ENCODE data around the gene RDH13. TPM values are rescaled to one million over a fixed set of nuclear protein-coding genes. Genes with fewer than 3 reads are reported as not detected.

The RDH13 gene
- total RNA-seq, 4 donors from 2014 or later: 10.0 to 15.6 (median 13.9) TPM

GRCh38 chr19:55076321-55076720, 13.4 kb upstream of the RDH13 start:
- WGBS, 2 donors (ENCODE audit: low coverage in 1 of 2): no CpG with 5 or more reads among the region's 12 CpGs
- Histone ChIP-seq H3K9me3 (peaks cover 0 to 15% (median 0%) of the 10 kb centered on the region in 3 donors), H3K27me3 (peaks cover 93% of the 10 kb centered on the region), H3K4me1 (peaks cover 0 to 16% (median 4%) of the 10 kb centered on the region in 3 donors), H3K4me3 (no peak overlapping the region), H3K36me3 (no peaks in the 10 kb centered on the region), H3K27ac (no peak overlapping the region)
- ATAC-seq: no peak
- TF ChIP-seq CTCF (IDR thresholded peaks at IDR 0.05) (no peak), POLR2A (IDR thresholded peaks at IDR 0.05) (no peak), EP300 (IDR thresholded peaks at IDR 0.05) (no peak), POLR2AphosphoS5 (IDR thresholded peaks at IDR 0.05) (no peak)

- peaks cover 0 to 15% (median 0%) of the 10 kb centered on the region in 3 donors for H3K9me3 ChIP-seq
- no peak within 1 kb of the TSS for H3K4me3 ChIP-seq
- H3K27me3 ChIP-seq: peaks cover 93% of the 10 kb centered on the region
- WGBS, 2 donors (ENCODE audit: low coverage in 1 of 2): 49 to 50% methylated on average over 4 to 6 of the region's 18 CpGs
- H3K27ac ChIP-seq: no peak within 1 kb of the TSS
- H3K36me3 ChIP-seq: no peaks in the 10 kb centered on the region
- peaks cover 0 to 8% (median 0%) of the 10 kb centered on the region in 3 donors for H3K4me1 ChIP-seq
- TF ChIP-seq POLR2A (IDR thresholded peaks at IDR 0.05): no peak
- no peak for TF ChIP-seq EP300 (IDR thresholded peaks at IDR 0.05)
- ATAC-seq: no peak
Observed at GRCh38 chr19:55075371-55075998, 12.5 kb upstream of the RDH13 start, which contains the start of gene EPS8L1. TSS of gene EPS8L1 (plus strand) at chr19:55075869. CDS start at chr19:55076445, 576 bp downstream.

GRCh38 chr19:55071913-55072312, 9.0 kb upstream of the RDH13 start:
- Histone ChIP-seq H3K9me3 (peaks cover 0 to 18% (median 0%) of the 10 kb centered on the region in 3 donors), H3K36me3 (no peaks in the 10 kb centered on the region), H3K27ac (no peak overlapping the region), H3K27me3 (peaks cover 89% of the 10 kb centered on the region), H3K4me3 (no peak overlapping the region), H3K4me1 (peaks cover 0 to 7% (median 0%) of the 10 kb centered on the region in 3 donors)
- no peak for TF ChIP-seq POLR2A (IDR thresholded peaks at IDR 0.05)
- no peak for TF ChIP-seq POLR2AphosphoS5 (IDR thresholded peaks at IDR 0.05)
- no peak for TF ChIP-seq EP300 (IDR thresholded peaks at IDR 0.05)
- no peak for TF ChIP-seq CTCF (IDR thresholded peaks at IDR 0.05)
- ATAC-seq: no peak
- WGBS, 2 donors (ENCODE audit: low coverage in 1 of 2): 89 to 100% methylated on average over 1 to 5 of the region's 8 CpGs

- Histone ChIP-seq H3K4me1 (peaks cover 0 to 7% (median 0%) of the 10 kb centered on the region in 3 donors), H3K27me3 (peaks cover 87% of the 10 kb centered on the region), H3K4me3 (no peak overlapping the region), H3K27ac (no peak overlapping the region), H3K36me3 (no peaks in the 10 kb centered on the region), H3K9me3 (peaks cover 0 to 18% (median 0%) of the 10 kb centered on the region in 3 donors)
- TF ChIP-seq CTCF (IDR thresholded peaks at IDR 0.05) (no peak), POLR2A (IDR thresholded peaks at IDR 0.05) (no peak)
- no peak for ATAC-seq
- 6% methylated on average over 3 of the region's 8 CpGs; no CpG with 5 or more reads in 1 of the 2 donors for WGBS, 2 donors (ENCODE audit: low coverage in 1 of 2)
Observed at GRCh38 chr19:55071129-55071502, 8.2 kb upstream of the RDH13 start.

GRCh38 chr19:55070466-55071128, 7.6 kb upstream of the RDH13 start:
- Histone ChIP-seq H3K36me3 (no peaks in the 10 kb centered on the region), H3K4me1 (peaks cover 0 to 7% (median 0%) of the 10 kb centered on the region in 3 donors), H3K27ac (no peak overlapping the region), H3K4me3 (no peak overlapping the region), H3K9me3 (peaks cover 0 to 18% (median 0%) of the 10 kb centered on the region in 3 donors), H3K27me3 (peaks cover 89% of the 10 kb centered on the region)
- WGBS, 2 donors (ENCODE audit: low coverage in 1 of 2): 43 to 90% methylated on average over 4 to 6 of the region's 10 CpGs
- no peak for ATAC-seq
- no peak for TF ChIP-seq EP300 (IDR thresholded peaks at IDR 0.05)
- no peak for TF ChIP-seq CTCF (IDR thresholded peaks at IDR 0.05)
- no peak for TF ChIP-seq POLR2AphosphoS5 (IDR thresholded peaks at IDR 0.05)
- TF ChIP-seq POLR2A (IDR thresholded peaks at IDR 0.05): no peak
